Measurements from ENCODE around the gene HDHD2. TPM values are rescaled to one million over a fixed set of nuclear protein-coding genes. Genes with fewer than 3 reads are reported as not detected.
"Not testable (repeated sequence)": the region's sequence is repeated elsewhere in the genome, so short reads cannot be mapped to it uniquely, and the experiment has no call there.

HDHD2 gene
- total and polyA plus RNA-seq, 2 donors, result 28.7 TPM

DNA sequence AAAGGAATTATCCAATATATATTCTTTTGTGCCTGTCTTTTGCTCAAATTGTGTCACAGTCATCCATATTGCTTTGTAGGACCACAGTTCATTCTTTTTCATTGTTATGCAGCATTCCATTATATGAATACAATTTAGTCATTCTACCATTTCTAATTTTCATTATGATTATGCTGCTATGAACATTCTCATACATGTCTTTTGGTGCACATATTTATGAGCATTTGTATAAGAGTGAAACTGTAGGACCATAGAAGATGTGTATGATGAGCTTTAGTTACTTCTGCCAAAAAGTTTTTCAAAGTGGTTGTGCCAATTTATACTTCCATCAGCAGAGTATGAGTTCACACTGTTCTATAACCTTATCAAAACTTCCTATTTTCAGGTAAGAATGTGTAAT lies 18.2 kb upstream of the HDHD2 start:
- Histone ChIP-seq H3K4me1 (ENCODE audit: insufficient read depth) (no peaks in the 10 kb centered on the region), H3K4me3 (ENCODE audit: low read depth, low read length) (no peak overlapping the region), H3K36me3 (ENCODE audit: insufficient read depth) (no peaks in the 10 kb centered on the region), H3K27ac (ENCODE audit: low read depth) (no peak overlapping the region)
- no peak for DNase-seq (ENCODE audit: extremely low spot score)

DNA sequence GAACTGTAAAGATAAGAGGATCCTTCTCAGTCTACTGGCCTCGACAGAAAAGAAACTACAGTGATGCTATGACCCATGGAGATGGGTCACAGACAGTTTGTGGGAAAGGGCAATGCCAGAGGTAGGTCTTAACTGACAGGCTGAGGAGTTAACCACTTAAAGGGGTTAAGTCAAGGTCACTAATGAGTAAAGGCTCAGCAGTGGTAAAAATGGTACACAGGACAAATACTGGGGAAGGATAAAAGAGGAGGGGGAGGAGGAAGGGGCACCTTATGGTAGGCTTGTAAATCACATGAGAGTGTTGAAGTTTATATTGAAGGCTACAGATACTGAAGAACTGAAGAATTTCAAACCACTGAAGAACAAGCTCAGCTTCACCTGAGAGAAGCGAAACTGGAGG lies 16.0 kb upstream of the HDHD2 start:
- 62% methylated on average over 2 of the region's 2 CpGs for WGBS

DNA sequence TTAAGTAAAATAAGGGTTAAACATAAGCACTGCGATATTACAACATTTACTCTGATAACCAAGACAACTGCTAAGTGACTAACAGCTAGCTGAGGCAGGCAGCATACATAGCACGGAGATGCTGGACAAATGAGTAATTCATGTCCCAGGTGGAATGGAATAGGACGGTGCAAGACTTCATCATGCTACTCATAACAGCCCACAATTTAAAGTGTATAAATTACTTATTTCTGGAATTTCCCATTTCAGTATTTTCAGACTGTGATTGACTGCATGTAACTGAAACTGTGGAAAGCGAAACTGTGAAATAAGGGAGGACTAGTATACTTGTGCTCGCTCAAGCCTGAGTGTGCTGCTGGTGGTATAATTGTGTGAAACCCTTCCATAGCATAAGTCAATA lies 12.9 kb upstream of the HDHD2 start:
- Histone ChIP-seq H3K27ac (ENCODE audit: low read depth) (no peak overlapping the region), H3K4me3 (ENCODE audit: low read depth, low read length) (no peak overlapping the region), H3K4me1 (ENCODE audit: insufficient read depth) (no peaks in the 10 kb centered on the region), H3K36me3 (ENCODE audit: insufficient read depth) (no peaks in the 10 kb centered on the region)
- WGBS, result 82% methylated on average over 5 of the region's 5 CpGs
- no peak for DNase-seq (ENCODE audit: extremely low spot score)

More for the DNA sequence above, 16.0 kb upstream of the HDHD2 start:
- Histone ChIP-seq H3K4me1 (ENCODE audit: insufficient read depth) (no peaks in the 10 kb centered on the region), H3K4me3 (ENCODE audit: low read depth, low read length) (no peak overlapping the region), H3K27ac (ENCODE audit: low read depth) (no peak overlapping the region), H3K36me3 (ENCODE audit: insufficient read depth) (no peaks in the 10 kb centered on the region)
- DNase-seq (ENCODE audit: extremely low spot score), result no peak

DNA sequence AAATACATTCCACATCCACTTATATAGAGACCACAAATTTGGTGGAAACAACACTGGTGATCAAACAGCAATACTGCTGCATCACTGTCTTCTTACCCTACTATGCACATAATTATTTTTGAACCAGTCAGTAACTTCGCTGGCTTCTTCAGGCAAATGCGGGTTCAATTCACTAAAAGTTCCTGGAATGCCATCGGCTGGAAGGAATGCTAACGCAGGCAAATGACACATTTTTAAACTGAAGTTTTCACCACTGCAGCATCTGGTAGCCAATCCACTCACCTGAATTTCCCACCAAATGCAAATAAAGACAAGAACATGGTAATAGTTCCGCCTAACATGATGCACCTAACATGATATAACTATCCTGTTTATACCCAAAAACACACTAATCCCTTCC lies 10.0 kb upstream of the HDHD2 start:
- Histone ChIP-seq H3K27ac (ENCODE audit: low read depth) (no peak overlapping the region), H3K4me3 (ENCODE audit: low read depth, low read length) (no peak overlapping the region), H3K36me3 (ENCODE audit: insufficient read depth) (no peaks in the 10 kb centered on the region), H3K4me1 (ENCODE audit: insufficient read depth) (no peaks in the 10 kb centered on the region)
- no peak for DNase-seq (ENCODE audit: extremely low spot score)
- WGBS, result 97% methylated on average over 5 of the region's 5 CpGs

DNA sequence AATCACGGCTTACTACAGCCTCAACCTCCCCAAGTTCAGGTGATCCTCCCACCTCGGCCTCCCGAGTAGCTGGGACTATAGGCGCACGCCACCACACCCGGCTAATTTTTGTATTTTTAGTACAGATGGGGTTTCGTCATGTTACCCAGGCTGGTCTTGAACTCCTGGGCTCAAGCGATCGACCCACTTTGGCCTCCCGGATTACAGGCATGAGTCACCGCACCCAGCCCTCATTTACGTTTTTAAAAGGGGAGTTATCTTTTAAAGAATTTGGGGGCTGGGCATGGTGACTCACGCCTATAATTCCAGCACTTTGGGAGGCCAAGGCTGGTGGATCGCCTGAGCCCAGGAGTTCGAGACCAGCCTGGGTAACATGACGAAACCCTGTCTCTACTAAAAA lies 8.1 kb upstream of the HDHD2 start:
- DNase-seq (ENCODE audit: extremely low spot score); H3K27ac ChIP-seq (ENCODE audit: low read depth); H3K4me1 ChIP-seq (ENCODE audit: insufficient read depth); H3K36me3 ChIP-seq (ENCODE audit: insufficient read depth); H3K4me3 ChIP-seq (ENCODE audit: low read depth, low read length): not testable (repeated sequence)
- WGBS, result 91% methylated on average over 16 of the region's 16 CpGs

DNA sequence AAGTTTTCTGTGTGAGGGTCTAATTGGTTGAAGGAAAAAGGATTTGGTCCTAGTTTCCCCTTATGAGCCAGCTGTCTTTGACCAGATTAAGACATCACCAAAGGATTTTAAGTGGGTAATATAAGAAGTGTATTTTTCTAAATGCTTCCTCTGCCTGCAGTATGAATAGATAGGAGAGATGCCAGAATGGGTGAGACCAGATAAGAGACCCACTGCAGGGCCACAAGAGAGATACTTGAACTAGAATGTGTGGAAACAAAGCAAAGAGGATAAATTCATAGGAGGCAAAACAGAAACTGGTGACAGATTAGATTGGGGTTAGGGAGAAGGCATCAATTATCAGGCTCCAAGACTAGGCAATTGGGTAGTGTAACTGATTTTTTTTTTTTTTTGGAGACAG lies 1.1 kb upstream of the HDHD2 start:
- Histone ChIP-seq H3K4me3 (ENCODE audit: low read depth, low read length) (no peak overlapping the region), H3K4me1 (ENCODE audit: insufficient read depth) (no peaks in the 10 kb centered on the region), H3K36me3 (ENCODE audit: insufficient read depth) (peaks cover 2% of the 10 kb centered on the region), H3K27ac (ENCODE audit: low read depth) (no peak overlapping the region)
- DNase-seq (ENCODE audit: extremely low spot score), result no peak

DNA sequence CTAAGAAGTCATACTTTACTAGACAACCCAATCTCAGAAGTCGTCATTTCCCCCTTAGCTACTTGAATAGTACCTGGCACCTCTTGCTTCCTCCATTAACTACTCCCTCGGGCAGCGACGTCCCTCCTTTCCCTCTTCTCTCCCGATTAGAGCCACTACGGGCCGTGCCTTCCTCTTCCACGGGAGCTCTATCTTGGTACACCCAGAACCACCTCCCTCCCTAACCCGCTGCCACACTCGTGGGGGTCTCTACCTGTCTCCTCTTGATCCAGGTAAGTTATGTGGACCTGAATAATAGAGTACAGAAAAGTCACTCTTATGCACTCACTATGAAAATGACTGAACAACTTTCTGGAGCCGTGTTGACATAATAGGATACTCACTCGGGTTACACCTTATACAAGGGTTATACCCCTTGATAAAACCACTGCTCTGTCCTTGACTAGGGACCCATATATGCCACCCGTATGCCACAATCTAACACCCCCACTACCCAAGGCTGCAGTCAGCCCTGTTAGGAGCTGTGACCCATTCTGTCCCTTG lies 595 bp upstream of the HDHD2 start:
- H3K27ac ChIP-seq (ENCODE audit: low read depth), result peak overlapping the region; percentile 87
- WGBS, result 7% methylated on average over 13 of the region's 13 CpGs
- H3K36me3 ChIP-seq (ENCODE audit: insufficient read depth), result peaks cover 2% of the 10 kb centered on the region
- peak overlapping the region; percentile 75 for H3K4me3 ChIP-seq (ENCODE audit: low read depth, low read length)
- no peak for DNase-seq (ENCODE audit: extremely low spot score)
- H3K4me1 ChIP-seq (ENCODE audit: insufficient read depth), result no peaks in the 10 kb centered on the region

DNA sequence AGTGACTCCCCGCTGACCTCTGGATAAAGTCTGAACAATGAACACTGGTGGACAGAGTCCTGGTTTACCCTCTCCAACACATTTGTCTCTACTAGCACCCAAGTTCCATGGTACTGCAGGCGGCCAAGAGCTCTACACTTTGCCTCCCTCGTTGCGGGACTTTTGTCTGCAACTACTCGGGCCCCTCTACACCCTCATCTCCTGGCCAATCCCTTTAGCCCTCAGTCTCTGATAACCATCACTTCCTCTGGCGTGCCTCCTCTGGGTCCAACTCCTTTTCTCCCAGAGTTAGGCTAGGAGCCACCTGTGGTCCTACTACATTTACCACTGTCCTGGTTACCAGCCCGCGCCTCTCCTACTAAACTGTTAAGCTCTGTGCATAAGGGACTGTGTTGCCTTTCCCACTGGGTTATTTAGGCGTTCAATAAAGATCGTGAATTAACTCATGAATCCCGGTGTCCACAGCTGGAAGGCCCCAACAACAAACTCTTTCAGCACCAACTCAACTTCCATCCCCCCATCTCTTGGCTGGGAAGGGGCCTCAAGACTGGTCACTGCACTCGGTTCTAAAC lies 757 bp downstream of the HDHD2 start:
- H3K36me3 ChIP-seq (ENCODE audit: insufficient read depth), result peaks cover 2% of the 10 kb centered on the region
- H3K4me1 ChIP-seq (ENCODE audit: insufficient read depth), result no peaks in the 10 kb centered on the region
- DNase-seq (ENCODE audit: extremely low spot score), result peak; percentile 3
- no peak overlapping the region for H3K27ac ChIP-seq (ENCODE audit: low read depth)
- H3K4me3 ChIP-seq (ENCODE audit: low read depth, low read length), result peak overlapping the region; percentile 75
- 13% methylated on average over 12 of the region's 12 CpGs for WGBS

DNA sequence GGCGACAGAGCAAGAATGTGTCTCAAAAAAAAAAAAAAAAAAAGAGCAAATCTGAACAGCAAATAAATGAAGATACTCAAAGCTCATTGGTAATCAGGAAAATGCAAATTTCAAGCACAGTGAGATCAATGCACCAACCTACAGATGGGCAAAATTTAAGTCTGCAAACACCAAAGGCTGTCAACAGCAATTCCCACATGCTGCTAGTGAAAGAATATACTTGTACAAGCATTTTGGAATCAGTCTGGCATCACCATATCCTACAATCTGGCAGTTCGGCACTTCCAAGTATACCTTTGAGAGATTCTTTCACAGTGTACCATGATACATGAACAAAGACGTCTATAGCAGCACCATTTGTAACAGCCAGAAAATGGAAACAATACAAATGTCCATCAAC lies 4.1 kb downstream of the HDHD2 start:
- no peak for DNase-seq (ENCODE audit: extremely low spot score)
- no peaks in the 10 kb centered on the region for H3K4me1 ChIP-seq (ENCODE audit: insufficient read depth)
- WGBS, result 95% methylated on average over 3 of the region's 3 CpGs
- no peak overlapping the region for H3K27ac ChIP-seq (ENCODE audit: low read depth)
- no peaks in the 10 kb centered on the region for H3K36me3 ChIP-seq (ENCODE audit: insufficient read depth)
- H3K4me3 ChIP-seq (ENCODE audit: low read depth, low read length), result no peak overlapping the region

DNA sequence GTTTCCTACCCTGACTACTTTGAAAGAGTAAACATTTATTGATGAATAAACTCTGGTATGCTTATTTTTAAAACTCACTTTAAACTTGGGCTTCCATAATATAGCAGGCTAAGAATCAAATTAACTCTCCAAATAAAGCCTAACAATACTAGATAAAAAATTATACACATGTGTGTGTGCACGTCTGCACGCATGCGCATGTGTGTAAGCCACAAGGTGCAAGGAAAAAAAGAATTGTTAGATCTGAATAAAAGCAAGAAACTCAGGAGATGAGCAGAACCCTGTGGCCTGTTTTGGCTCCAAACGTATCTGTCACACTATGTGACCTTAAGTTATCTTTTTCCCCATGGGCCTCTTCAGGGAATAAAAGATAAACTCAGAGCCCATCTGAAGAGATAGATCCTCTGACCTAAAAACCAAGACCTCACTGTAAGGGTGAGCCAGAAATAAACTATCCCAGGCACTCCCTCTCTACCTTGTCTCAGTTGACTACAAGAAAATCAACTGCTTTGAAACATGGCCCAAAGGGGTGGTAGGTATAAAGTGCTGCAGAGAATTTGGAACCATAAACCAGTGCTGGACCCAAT lies 6.3 kb downstream of the HDHD2 start:
- no peaks in the 10 kb centered on the region for H3K36me3 ChIP-seq (ENCODE audit: insufficient read depth)
- no peaks in the 10 kb centered on the region for H3K4me1 ChIP-seq (ENCODE audit: insufficient read depth)
- H3K27ac ChIP-seq (ENCODE audit: low read depth), result no peak overlapping the region
- 93% methylated on average over 4 of the region's 4 CpGs for WGBS
- no peak overlapping the region for H3K4me3 ChIP-seq (ENCODE audit: low read depth, low read length)
- DNase-seq (ENCODE audit: extremely low spot score), result no peak

DNA sequence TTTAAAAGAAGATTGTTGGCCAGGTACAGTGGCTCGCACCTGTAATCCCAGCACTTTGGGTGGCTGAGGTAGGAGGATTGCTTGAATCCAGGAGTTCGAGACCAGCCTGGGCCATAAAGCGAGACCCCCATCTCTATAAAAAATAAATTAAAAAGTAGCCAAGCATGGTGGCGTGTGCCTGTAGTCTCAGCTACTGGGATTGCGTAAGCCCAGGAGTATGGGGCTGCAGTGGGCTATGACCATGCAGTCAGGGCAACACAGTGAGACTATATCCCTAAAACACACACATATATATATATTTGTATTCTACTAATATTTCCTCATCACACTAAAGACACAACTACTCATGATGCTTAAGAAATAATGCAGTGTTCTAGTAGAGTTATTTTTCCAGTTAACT lies 7.1 kb downstream of the HDHD2 start:
- no peak for DNase-seq (ENCODE audit: extremely low spot score)
- 98% methylated on average over 5 of the region's 5 CpGs for WGBS
- Histone ChIP-seq H3K27ac (ENCODE audit: low read depth) (no peak overlapping the region), H3K4me3 (ENCODE audit: low read depth, low read length) (no peak overlapping the region), H3K4me1 (ENCODE audit: insufficient read depth) (no peaks in the 10 kb centered on the region), H3K36me3 (ENCODE audit: insufficient read depth) (no peaks in the 10 kb centered on the region)

DNA sequence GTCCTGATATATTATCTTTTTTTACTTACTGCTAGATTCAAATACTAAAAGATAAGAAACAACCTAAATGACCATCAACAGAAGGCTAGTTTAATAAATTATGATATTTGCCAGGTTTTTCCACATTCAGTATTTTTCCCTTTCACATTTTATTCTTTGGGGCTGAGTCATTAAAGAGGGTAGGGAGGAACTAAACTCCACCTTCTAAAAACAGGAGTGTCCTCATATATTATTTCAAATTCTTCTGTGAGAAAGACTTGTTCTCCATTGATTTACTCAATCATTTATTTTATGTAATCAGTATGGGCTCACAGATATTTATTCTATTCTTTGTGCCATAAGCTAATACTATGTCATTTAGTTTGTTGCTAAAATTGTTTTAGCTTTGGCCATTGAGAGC lies 9.0 kb downstream of the HDHD2 start:
- no peak overlapping the region for H3K4me3 ChIP-seq (ENCODE audit: low read depth, low read length)
- no peaks in the 10 kb centered on the region for H3K36me3 ChIP-seq (ENCODE audit: insufficient read depth)
- H3K4me1 ChIP-seq (ENCODE audit: insufficient read depth), result no peaks in the 10 kb centered on the region
- DNase-seq (ENCODE audit: extremely low spot score), result no peak
- no peak overlapping the region for H3K27ac ChIP-seq (ENCODE audit: low read depth)

DNA sequence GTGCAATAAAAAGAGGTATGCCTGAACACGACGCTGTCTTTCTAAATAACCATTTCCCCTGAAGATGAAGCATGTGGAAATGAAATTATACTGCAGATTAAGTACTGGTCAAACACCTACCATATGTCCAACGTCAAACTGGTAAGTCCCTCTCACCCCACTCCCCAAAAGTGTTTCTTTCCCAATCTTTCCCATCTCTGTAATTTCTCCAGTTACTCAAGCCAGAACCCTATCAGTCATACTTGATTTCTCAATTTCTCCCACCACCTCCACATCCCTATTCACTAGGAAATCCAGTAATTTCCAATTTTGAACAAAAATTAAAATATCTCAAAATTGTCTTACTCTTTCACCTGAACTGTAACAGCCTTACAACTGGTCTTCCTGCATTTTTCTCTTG lies 29.2 kb downstream of the HDHD2 start:
- Histone ChIP-seq H3K4me3 (ENCODE audit: low read depth, low read length) (no peak overlapping the region), H3K27ac (ENCODE audit: low read depth) (no peak overlapping the region), H3K36me3 (ENCODE audit: insufficient read depth) (peaks cover 2% of the 10 kb centered on the region), H3K4me1 (ENCODE audit: insufficient read depth) (no peaks in the 10 kb centered on the region)
- DNase-seq (ENCODE audit: extremely low spot score), result no peak
- WGBS, result 94% methylated on average over 3 of the region's 3 CpGs

DNA sequence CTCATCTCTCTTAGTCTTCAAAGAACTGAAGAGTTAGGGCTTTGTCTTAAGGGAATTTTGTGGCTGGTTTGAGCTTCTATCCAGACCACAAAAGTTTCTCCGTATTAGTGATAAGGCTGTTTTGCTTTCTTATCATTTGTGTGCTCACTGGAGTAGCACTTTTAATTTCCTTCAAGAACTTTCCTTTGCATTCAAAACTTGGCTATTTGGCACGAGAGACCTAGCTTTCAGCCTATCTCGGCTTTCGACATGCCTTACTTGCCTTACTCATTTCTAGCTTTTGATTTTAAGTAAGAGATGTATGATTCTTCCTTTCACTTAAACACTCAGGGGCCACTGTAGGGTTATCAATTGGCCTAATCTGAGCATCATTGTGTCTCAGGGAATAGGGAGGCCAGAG lies 29.9 kb downstream of the HDHD2 start:
- Histone ChIP-seq H3K4me3 (ENCODE audit: low read depth, low read length) (no peak overlapping the region), H3K4me1 (ENCODE audit: insufficient read depth) (no peaks in the 10 kb centered on the region), H3K36me3 (ENCODE audit: insufficient read depth) (peaks cover 2% of the 10 kb centered on the region), H3K27ac (ENCODE audit: low read depth) (no peak overlapping the region)
- 83% methylated on average over 4 of the region's 4 CpGs for WGBS
- DNase-seq (ENCODE audit: extremely low spot score), result no peak

DNA sequence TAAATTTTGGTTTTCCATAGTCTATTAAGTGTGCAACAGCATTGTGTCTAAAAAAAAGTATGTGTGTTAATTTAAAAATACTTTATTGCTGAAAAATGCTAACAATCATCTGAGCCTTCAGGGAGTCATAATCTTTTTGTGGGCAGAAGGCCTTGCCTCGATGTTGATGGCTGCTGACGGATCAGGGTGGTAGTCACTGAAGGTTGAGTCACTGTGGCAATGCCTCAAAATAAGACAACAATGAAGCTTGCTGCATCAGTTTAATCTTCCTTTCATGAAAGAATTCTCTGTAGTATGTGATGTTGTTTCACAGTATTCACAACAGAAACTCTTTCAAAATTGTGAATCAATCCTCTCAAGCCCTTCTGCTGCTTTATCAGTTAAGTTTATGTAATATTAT lies 31.3 kb downstream of the HDHD2 start:
- Histone ChIP-seq H3K27ac (ENCODE audit: low read depth) (no peak overlapping the region), H3K36me3 (ENCODE audit: insufficient read depth) (peaks cover 2% of the 10 kb centered on the region), H3K4me3 (ENCODE audit: low read depth, low read length) (no peak overlapping the region), H3K4me1 (ENCODE audit: insufficient read depth) (no peaks in the 10 kb centered on the region)
- no peak for DNase-seq (ENCODE audit: extremely low spot score)
- 98% methylated on average over 2 of the region's 2 CpGs for WGBS
